ENCODE results near the gene VPS4B. TPM values are rescaled to one million over a fixed set of nuclear protein-coding genes. Genes with fewer than 3 reads are reported as not detected.
"Not testable (repeated sequence)": the region's sequence is repeated elsewhere in the genome, so short reads cannot be mapped to it uniquely, and the experiment has no call there.

Gene VPS4B
- 24.5 and 31.6 TPM in 2 replicates for total RNA-seq (2014; rRNA removed; shearing (Covaris generic))

- H3K27me3 ChIP-seq (ENCODE audit: control insufficient read depth, insufficient read depth, low read length) = no peaks in the 10 kb centered on the region
- DNase-seq = peak; percentile 95
- H3K4me3 ChIP-seq (ENCODE audit: insufficient read depth, low read depth, low read length) = peak within 1 kb of the TSS; percentile 95
- H3K36me3 ChIP-seq (replicated peaks; ENCODE audit: control insufficient read depth, insufficient read depth, low read length) = no peaks in the 10 kb centered on the region
Measured at GRCh38 chr18:63422087-63422863, at the start of gene VPS4B. Gene VPS4B (minus strand): TSS chr18:63422476. CDS start chr18:63422259, 217 bp downstream.

GRCh38 chr18:63470751-63471150 lies 48.5 kb upstream of the VPS4B start:
- Histone ChIP-seq H3K27me3 (ENCODE audit: control insufficient read depth, insufficient read depth, low read length) (no peaks in the 10 kb centered on the region), H3K4me3 (ENCODE audit: insufficient read depth, low read depth, low read length) (no peak overlapping the region), H3K36me3 (replicated peaks; ENCODE audit: control insufficient read depth, insufficient read depth, low read length) (no peaks in the 10 kb centered on the region)
- DNase-seq = peak; percentile 13

- Histone ChIP-seq H3K4me3 (ENCODE audit: insufficient read depth, low read depth, low read length) (no peak overlapping the region), H3K27me3 (ENCODE audit: control insufficient read depth, insufficient read depth, low read length) (no peaks in the 10 kb centered on the region), H3K36me3 (replicated peaks; ENCODE audit: control insufficient read depth, insufficient read depth, low read length) (no peaks in the 10 kb centered on the region)
- DNase-seq = no peak
Measured at GRCh38 chr18:63468575-63468974, 46.3 kb upstream of the VPS4B start.

DNA sequence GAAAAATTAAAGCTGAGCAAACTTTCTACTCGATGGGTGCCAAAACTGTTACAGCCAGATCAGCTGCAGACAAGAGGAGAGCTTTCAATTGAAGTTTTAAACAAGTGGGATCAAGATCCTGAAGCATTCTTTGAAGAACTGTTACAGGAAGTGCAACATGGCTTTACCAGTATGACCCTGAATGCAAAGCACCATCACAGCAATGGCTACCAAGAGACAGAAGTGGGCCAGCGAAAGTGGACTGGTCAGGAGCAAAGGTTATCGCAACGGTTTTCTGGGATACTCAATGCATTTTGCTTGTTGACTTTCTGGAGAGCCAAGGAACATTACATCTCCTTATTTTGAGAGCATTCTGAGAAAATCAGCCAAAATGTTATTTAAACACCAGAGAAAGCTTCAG lies 45.4 kb upstream of the VPS4B start:
- DNase-seq = no peak
- no peaks in the 10 kb centered on the region for H3K27me3 ChIP-seq (ENCODE audit: control insufficient read depth, insufficient read depth, low read length)
- no peaks in the 10 kb centered on the region for H3K36me3 ChIP-seq (replicated peaks; ENCODE audit: control insufficient read depth, insufficient read depth, low read length)
- H3K4me3 ChIP-seq (ENCODE audit: insufficient read depth, low read depth, low read length) = no peak overlapping the region

- Histone ChIP-seq H3K4me3 (ENCODE audit: insufficient read depth, low read depth, low read length) (no peak overlapping the region), H3K36me3 (replicated peaks; ENCODE audit: control insufficient read depth, insufficient read depth, low read length) (no peaks in the 10 kb centered on the region), H3K27me3 (ENCODE audit: control insufficient read depth, insufficient read depth, low read length) (no peaks in the 10 kb centered on the region)
- no peak for DNase-seq
Measured at GRCh38 chr18:63465059-63465458, 42.8 kb upstream of the VPS4B start.

- H3K36me3 ChIP-seq (replicated peaks; ENCODE audit: control insufficient read depth, insufficient read depth, low read length) = no peaks in the 10 kb centered on the region
- DNase-seq = no peak
- H3K4me3 ChIP-seq (ENCODE audit: insufficient read depth, low read depth, low read length) = no peak overlapping the region
- H3K27me3 ChIP-seq (ENCODE audit: control insufficient read depth, insufficient read depth, low read length) = no peaks in the 10 kb centered on the region
Measured at GRCh38 chr18:63464434-63464833, 42.2 kb upstream of the VPS4B start.

- DNase-seq = no peak
- no peaks in the 10 kb centered on the region for H3K27me3 ChIP-seq (ENCODE audit: control insufficient read depth, insufficient read depth, low read length)
- no peaks in the 10 kb centered on the region for H3K36me3 ChIP-seq (replicated peaks; ENCODE audit: control insufficient read depth, insufficient read depth, low read length)
- no peak overlapping the region for H3K4me3 ChIP-seq (ENCODE audit: insufficient read depth, low read depth, low read length)
Measured at GRCh38 chr18:63460414-63460813, 38.1 kb upstream of the VPS4B start.

DNA sequence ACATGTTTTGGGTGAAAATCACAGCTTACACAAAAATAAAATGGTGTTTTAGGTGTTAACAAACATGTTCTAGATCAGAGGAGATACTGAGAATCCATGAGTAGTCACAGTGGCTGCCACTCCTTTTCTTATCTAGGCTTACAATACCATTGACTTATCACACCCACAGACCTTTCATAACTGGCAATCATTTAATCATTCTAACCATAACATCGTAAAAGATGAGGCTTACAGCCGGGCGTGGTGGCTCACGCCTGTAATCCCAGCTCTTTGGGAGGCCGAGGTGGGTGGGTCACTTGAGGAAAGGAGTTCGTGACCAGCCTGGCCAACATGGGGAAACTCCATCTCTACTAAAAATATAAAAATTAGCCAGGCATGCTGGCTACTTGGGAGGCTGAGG lies 35.7 kb upstream of the VPS4B start:
- no peak for DNase-seq
- Histone ChIP-seq H3K27me3 (ENCODE audit: control insufficient read depth, insufficient read depth, low read length) (no peaks in the 10 kb centered on the region), H3K4me3 (ENCODE audit: insufficient read depth, low read depth, low read length) (no peak overlapping the region), H3K36me3 (replicated peaks; ENCODE audit: control insufficient read depth, insufficient read depth, low read length) (no peaks in the 10 kb centered on the region)

DNA sequence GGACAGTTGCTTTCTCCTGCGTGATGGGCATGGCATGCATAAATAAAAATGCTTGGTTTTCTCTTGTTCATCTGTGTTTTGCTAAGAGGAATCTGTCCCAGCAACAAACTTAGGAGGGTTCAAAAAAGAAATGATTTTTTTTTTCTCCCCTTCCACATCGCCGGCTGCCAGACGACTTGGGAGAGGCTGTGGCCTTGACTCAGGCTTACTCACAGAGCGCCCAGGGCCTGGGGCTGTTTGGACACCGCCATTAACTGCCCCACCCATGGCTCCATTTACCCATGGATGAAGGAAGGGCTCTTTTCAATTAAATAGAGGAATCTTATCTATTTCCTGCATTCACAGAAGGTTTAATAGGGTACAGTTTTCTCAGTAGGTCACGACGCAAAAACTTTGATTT lies 32.2 kb upstream of the VPS4B start:
- H3K36me3 ChIP-seq (replicated peaks; ENCODE audit: control insufficient read depth, insufficient read depth, low read length) = no peaks in the 10 kb centered on the region

DNA sequence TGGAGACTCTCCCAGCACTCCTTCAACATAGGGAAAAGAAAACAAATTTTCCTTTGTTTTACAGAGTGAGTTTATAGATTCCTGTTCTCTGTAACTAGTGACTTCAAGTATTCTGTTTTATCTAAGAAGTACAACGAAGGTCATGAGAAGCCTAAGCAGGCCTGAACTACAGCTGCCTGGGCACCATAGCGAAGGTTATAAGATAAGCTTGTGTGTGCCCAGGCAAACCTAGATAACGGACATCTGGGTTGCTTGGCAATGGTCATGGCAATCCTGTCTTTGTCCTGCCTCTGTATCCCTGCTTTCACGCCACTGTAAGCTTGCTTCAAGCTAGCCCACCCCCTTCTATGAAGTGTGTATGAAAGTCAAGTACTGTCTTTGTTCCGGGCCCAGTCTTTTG lies 30.5 kb upstream of the VPS4B start:
- not testable (repeated sequence) for H3K27me3 ChIP-seq (ENCODE audit: control insufficient read depth, insufficient read depth, low read length); H3K36me3 ChIP-seq (replicated peaks; ENCODE audit: control insufficient read depth, insufficient read depth, low read length); DNase-seq; H3K4me3 ChIP-seq (ENCODE audit: insufficient read depth, low read depth, low read length)

More for the DNA sequence above, 32.2 kb upstream of the VPS4B start:
- Histone ChIP-seq H3K4me3 (ENCODE audit: insufficient read depth, low read depth, low read length) (no peak overlapping the region), H3K27me3 (ENCODE audit: control insufficient read depth, insufficient read depth, low read length) (no peaks in the 10 kb centered on the region)
- DNase-seq = no peak

DNA sequence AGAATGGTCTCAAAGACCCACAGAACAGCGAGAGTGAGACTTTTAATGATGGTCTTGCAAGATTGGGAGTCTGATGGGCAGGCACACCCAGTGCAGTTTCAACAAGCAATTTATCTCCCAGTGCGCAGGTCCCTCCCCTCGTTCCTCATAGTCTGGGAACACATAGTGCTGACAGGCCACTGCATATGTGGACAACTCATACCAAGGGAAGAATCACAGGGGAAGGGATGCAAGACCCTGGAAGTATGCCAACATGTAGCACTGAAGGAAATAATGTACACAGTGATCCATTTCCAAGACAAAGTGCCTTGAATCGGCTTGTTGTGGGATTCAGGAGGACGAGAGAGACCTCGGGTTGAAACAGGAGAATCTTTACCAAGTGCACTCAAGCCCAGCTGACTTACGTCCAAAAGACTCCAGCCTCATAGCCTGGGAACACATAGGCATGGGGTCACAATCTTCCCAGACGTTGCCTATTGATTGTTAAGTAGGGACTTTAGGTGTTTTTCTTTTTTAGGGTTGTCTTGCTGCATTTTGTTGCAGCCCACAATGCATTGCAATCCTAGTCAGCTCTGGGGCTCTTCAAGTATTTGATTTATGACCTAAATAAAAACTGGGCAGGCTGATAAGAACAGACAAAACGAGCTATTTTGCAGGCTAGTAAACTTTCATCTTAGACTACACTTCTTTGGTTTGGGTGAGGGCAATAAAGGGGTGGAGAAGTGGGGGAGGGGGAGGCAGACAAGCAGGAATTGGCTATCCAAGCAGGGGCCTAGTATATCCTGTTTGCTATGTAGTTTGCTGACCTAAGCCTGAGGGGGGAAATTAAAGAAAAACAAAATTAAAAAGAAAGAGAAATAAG lies 29.8 kb upstream of the VPS4B start:
- Histone ChIP-seq H3K27me3 (ENCODE audit: control insufficient read depth, insufficient read depth, low read length) (no peaks in the 10 kb centered on the region), H3K36me3 (replicated peaks; ENCODE audit: control insufficient read depth, insufficient read depth, low read length) (no peaks in the 10 kb centered on the region), H3K4me3 (ENCODE audit: insufficient read depth, low read depth, low read length) (no peak overlapping the region)
- no peak for DNase-seq

DNA sequence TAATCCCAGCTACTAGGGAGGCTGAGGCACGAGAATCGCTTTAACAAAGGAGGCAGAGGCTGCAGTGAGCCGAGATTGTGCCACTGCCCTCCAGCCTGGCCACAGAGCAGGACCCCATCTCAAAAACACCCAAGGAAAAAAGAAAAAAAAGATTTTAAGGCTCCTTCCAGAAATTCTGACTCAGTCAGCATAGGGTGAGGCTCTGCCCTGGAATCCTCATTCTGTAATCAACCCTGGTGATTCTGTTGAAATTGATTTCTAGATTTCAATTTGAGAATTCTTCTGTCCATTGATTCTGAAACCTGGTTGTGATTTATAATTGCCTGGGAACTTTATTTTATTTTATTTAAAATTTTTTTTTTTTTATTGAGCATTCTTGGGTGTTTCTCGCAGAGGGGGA lies 27.1 kb upstream of the VPS4B start:
- H3K4me3 ChIP-seq (ENCODE audit: insufficient read depth, low read depth, low read length) = no peak overlapping the region
- DNase-seq = no peak

DNA sequence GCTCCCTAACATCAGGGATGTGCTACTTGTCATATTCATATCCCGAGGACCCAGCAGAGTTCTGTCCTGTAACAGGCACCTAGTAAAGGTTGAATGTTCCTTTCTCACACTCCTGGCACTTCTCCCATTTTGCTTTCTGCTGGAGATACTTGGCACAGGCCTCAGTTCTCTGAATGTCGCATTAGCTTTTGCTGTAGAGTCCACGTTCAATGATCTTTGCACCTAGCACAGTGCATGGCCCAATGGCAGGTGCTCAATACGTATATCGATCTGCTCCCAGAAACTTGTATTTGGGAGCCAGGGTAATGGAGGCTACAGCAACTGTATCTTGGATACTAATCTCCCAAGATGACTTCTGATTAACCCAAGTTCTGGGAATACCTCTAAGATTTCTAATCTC lies 24.8 kb upstream of the VPS4B start:
- DNase-seq = no peak
- Histone ChIP-seq H3K27me3 (ENCODE audit: control insufficient read depth, insufficient read depth, low read length) (no peaks in the 10 kb centered on the region), H3K4me3 (ENCODE audit: insufficient read depth, low read depth, low read length) (no peak overlapping the region), H3K36me3 (replicated peaks; ENCODE audit: control insufficient read depth, insufficient read depth, low read length) (no peaks in the 10 kb centered on the region)

More for the DNA sequence above, 27.1 kb upstream of the VPS4B start:
- Histone ChIP-seq H3K27me3 (ENCODE audit: control insufficient read depth, insufficient read depth, low read length) (no peaks in the 10 kb centered on the region), H3K36me3 (replicated peaks; ENCODE audit: control insufficient read depth, insufficient read depth, low read length) (no peaks in the 10 kb centered on the region)

GRCh38 chr18:63446266-63446665 lies 24.0 kb upstream of the VPS4B start:
- DNase-seq = no peak
- no peak overlapping the region for H3K4me3 ChIP-seq (ENCODE audit: insufficient read depth, low read depth, low read length)
- H3K36me3 ChIP-seq (replicated peaks; ENCODE audit: control insufficient read depth, insufficient read depth, low read length) = no peaks in the 10 kb centered on the region
- no peaks in the 10 kb centered on the region for H3K27me3 ChIP-seq (ENCODE audit: control insufficient read depth, insufficient read depth, low read length)

- DNase-seq = no peak
- no peaks in the 10 kb centered on the region for H3K36me3 ChIP-seq (replicated peaks; ENCODE audit: control insufficient read depth, insufficient read depth, low read length)
- H3K4me3 ChIP-seq (ENCODE audit: insufficient read depth, low read depth, low read length) = no peak overlapping the region
- H3K27me3 ChIP-seq (ENCODE audit: control insufficient read depth, insufficient read depth, low read length) = no peaks in the 10 kb centered on the region
Measured at GRCh38 chr18:63445037-63445436, 22.8 kb upstream of the VPS4B start.
